Lung microvascular endothelial cell (primary cell): ENCODE data around the gene DHX57. TPM values are rescaled to one million over a fixed set of nuclear protein-coding genes. Genes with fewer than 3 reads are reported as not detected.
A peak's percentile ranks its signal among the peaks of the same experiment; 100 is the strongest.

Experiments used
- DNase-seq, 2 donors: peaks; one replicate each; pipeline versions ENCODE4 v3.0.0 to v3.0.0-alpha.2; 2010; ENCODE audit warnings: low read depth in 2 of 2
- total RNA-seq: library from RNA; depleted of rRNA; stranded (reverse); fragments of >200 nt; gene quantifications from 2 replicates; pipeline ENCODE4 v1.2.1, GENCODE V29; 2014

Gene DHX57, protein sequence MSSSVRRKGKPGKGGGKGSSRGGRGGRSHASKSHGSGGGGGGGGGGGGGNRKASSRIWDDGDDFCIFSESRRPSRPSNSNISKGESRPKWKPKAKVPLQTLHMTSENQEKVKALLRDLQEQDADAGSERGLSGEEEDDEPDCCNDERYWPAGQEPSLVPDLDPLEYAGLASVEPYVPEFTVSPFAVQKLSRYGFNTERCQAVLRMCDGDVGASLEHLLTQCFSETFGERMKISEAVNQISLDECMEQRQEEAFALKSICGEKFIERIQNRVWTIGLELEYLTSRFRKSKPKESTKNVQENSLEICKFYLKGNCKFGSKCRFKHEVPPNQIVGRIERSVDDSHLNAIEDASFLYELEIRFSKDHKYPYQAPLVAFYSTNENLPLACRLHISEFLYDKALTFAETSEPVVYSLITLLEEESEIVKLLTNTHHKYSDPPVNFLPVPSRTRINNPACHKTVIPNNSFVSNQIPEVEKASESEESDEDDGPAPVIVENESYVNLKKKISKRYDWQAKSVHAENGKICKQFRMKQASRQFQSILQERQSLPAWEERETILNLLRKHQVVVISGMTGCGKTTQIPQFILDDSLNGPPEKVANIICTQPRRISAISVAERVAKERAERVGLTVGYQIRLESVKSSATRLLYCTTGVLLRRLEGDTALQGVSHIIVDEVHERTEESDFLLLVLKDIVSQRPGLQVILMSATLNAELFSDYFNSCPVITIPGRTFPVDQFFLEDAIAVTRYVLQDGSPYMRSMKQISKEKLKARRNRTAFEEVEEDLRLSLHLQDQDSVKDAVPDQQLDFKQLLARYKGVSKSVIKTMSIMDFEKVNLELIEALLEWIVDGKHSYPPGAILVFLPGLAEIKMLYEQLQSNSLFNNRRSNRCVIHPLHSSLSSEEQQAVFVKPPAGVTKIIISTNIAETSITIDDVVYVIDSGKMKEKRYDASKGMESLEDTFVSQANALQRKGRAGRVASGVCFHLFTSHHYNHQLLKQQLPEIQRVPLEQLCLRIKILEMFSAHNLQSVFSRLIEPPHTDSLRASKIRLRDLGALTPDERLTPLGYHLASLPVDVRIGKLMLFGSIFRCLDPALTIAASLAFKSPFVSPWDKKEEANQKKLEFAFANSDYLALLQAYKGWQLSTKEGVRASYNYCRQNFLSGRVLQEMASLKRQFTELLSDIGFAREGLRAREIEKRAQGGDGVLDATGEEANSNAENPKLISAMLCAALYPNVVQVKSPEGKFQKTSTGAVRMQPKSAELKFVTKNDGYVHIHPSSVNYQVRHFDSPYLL (N-terminal part only)
- total RNA-seq = 9.1 and 10.9 TPM in 2 replicates

- DNase-seq = peak; percentile 84 to 86
Observed at GRCh38 chr2:38875576-38876367, at the start of gene DHX57, which contains the start of gene MORN2. Gene DHX57 (minus strand): TSS chr2:38875934. CDS start chr2:38868405, 7,529 bp downstream. Gene MORN2 (plus strand): TSS chr2:38875976.

DNA sequence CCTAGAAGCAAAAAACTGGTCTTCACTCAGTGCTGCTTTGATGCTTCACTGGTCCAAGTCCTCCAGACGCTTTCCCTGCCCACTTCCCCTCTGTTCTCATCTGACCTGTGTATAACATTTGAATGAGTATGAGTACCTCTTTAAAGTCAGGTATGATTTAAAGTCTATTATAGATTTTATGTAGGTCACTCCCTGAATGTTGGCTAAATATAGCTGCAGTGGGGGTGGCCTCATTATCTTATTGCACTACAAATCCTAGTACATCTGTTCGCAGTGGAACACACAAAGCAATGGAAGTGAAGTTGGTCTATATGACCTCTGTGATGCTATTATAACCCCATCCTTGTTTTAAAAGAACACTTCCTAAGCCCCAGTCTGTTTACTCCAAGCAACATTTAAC is 47.2 kb upstream of the DHX57 start:
- no peak for DNase-seq

DNA sequence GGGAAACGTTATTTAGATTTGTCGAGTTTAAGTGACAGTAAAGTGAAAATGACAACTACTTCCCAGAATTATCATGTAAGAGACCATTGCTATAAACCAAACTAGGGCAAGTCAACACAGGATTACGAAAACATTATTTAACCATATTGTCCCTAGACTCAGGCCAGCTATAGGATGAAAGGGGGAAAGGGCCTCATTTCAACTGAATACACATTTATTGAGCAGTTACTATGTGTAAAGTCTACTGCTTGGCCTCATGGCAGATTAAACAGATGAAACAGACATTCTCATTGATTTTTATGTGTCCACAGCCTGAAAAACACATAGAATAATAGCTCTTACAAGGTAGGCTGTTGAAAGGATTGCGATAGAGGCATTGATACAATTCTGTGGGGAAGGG is 46.7 kb upstream of the DHX57 start:
- no peak for DNase-seq

DNA sequence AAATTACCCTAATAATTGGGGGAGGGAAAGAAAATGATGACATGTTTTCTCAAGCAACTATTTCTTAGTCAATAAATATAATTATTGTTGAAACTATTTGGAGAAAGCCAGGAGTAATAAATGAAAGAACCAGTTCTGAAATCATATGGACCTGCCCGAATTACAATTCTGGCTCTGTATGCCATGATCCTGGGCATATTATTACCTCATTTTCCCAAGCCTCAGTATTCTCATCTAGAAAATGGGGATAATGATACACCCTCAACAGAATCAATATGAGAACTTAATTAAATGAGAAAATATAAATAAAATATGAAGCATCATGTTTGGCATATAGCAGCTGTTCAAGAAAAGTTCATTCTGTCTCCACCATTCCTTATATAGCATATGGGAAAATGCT is 36.9 kb upstream of the DHX57 start:
- no peak for DNase-seq

DNA sequence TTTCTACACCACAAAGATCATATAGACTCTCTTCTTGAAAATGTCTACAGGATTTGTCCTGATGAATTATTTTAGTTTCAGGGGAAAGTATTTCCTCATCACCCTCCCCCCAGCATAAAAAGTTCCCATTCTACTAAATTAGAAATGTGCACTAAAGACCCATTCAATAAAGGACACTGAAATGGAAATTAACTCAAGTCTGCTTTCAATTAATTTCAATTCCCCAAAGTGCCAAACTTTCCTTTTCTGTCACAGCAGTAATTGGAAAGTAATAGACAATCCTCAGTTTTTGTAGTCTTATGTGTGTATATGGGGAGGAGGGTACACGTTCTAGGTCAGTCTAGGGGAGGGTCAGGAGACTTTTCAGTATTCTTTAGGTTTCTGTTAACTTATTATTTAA is 35.5 kb upstream of the DHX57 start:
- no peak for DNase-seq

- no peak for DNase-seq
Observed at GRCh38 chr2:38909872-38910271, 34.1 kb upstream of the DHX57 start.

DNA sequence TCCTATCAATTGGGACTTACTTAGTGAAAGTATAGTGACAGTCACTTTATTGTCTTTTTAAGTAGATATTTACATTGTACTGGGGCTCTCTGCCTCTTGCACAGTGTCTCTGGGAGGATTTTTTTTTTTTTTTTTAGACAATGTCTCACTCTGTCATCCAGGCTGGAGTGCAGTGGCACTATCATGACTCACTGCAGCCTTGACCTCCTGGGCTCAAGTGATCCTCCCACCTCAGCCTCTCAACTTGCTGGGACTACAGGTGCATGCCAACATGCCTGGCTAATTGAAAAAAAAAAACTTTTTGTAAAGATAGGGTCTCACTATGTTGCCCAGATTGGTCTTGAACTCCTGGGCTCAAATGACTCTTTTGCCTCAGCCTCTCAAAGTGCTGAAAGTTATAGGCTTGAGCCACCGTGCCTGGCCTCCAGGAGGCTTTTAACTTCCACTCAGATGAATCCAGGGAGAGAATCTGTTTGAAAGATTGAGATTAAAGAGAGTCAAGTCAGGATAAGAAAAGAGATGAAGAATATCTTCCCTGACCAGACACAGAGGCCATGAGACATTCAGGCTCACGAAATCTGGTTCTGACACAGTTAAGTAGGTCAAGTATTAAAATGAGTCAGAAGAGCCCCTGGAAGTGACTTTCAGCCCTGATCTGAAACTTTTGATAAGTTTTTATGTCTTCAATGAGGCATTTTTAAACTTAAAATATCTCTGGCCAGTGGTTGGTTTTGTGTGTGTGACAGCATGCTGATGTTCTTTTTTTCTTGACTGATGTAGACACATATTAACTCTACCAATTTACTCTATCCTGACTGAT is 32.2 kb upstream of the DHX57 start:
- DNase-seq = no peak

GRCh38 chr2:38907242-38907641 is 31.5 kb upstream of the DHX57 start:
- DNase-seq = no peak

DNA sequence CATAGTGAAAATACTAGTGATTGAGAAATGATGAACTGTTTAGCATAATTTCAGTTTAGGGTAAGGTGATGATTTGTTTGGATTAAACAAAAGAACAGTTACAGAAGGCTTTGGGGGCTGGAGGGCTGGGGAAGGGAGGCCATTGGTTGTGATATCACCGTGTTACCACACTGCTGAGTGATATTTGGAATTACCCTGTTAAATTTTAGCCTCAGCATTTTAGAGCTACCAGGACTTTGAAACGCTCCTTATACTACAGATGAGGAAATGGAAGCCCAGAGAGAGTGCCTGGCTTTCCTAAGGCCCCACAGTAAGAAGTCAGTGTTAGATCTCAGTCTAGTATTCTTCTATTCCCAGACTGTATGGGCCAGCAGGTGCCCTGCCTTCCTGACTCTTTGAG is 29.5 kb upstream of the DHX57 start:
- no peak for DNase-seq

GRCh38 chr2:38900726-38901125 is 25.0 kb upstream of the DHX57 start:
- no peak for DNase-seq

DNA sequence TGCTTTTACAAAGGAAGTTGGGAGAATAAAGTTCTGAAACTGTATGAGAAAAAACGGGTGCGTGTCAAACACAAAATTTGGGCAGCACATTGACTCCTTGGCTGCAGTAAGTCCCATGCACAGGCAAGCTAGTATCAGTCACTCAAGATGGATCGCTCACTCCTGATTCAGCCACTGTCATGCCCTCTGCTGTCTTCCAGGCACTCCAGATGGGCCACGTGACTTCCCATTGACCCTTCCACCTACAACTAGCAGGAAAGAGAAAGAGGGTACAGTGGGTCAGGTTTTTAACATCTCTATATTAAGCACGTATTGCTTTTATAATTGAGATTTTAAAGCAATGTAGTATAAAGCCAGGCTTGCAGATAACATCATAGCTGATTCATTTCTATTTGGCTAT is 22.5 kb upstream of the DHX57 start:
- no peak for DNase-seq

DNA sequence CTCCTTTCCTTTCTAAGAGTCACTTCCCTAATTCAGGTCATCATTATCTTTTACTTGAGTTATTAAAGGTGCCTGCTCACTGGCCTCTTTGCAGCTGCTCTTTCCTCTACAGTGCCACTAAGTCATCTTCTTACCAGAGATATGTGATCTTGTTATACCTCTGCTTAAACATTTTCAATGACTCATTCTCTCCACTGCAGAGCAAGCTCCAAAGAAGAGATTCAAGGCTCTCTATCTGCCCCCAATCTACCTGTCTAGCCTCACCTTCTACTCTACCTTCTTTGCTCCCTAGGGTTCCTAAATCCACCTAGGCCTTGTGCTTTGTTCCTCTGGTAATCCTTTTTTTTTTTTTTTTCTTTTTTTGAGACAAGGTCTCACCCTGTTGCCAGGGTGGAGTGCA is 17.1 kb upstream of the DHX57 start:
- DNase-seq = no peak

DNA sequence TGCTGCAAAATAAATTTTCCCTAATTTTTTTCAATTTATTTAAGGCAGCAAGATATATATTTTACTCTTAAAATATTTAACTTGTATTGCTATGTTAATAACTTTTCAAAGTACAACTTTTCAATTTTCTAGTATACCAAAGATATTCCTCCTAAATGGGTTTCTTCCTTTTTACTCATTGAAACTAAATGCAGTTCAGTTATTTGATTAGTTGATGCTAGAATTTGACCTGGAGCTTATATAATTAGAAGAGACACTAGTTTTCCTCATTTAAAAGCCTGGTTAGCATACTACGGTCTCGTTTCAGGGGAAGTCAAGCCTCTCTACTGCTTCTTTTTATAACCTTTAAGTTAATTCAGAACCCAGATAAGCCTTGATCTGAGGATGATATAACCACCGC is 13.8 kb upstream of the DHX57 start, which contains the start of gene ARHGEF33:
ARHGEF33 (plus strand) TSS at position 301 of the 400 bp plus-strand sequence. CDS start 29,573 bp downstream, outside the sequence.
- no peak for DNase-seq

GRCh38 chr2:38889045-38889444 is 13.3 kb upstream of the DHX57 start:
- no peak for DNase-seq

DNA sequence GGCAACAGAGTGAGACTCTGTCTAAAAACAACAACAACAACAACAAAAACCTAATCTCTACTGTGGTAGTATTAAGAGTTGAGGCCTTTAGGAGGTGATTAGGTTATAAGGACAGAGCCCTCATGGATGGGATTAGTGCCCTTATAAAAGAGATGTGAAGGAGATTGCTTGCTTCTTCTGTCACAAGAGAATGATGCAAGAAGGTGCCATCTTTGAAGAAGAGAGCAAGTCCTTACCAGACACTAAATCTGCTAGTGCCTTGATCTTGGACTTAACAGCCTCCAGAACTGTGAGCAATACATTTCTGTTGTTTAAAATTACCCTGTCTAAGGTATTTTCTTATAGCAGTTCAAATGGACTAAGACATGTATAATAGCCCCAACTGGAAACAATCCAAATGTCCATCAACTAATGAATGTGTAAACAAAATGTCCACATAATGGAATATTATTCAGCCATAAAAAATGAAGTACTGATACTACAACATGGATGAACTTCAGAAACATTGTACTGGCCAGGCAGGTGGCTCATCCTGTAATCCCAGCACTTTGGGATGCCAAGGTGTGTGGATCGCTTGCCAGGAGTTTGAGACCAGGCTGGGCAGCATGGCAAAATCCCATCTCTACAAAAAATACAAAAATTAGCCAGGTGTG is 12.3 kb upstream of the DHX57 start:
- no peak for DNase-seq

- DNase-seq = no peak
Observed at GRCh38 chr2:38887347-38887746, 11.6 kb upstream of the DHX57 start.

DNA sequence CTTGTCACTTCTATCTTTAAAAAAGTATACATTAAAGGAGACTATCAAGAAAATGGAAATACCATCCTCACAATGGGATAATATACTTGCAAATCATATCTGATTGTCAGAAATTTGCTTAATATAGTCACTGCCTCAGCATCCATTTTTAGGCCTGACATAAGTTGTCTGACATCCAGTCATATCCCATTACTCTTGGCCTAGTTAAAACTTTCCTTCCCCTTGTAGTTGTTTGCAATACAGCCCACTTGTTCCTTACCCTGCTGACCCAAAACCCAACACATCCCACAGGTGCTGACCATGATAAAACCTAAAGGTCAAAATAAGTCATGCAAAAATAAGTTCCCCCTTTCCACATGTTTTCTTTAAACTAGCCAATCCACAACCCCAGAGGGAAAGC is 10.3 kb upstream of the DHX57 start:
- no peak for DNase-seq

DNA sequence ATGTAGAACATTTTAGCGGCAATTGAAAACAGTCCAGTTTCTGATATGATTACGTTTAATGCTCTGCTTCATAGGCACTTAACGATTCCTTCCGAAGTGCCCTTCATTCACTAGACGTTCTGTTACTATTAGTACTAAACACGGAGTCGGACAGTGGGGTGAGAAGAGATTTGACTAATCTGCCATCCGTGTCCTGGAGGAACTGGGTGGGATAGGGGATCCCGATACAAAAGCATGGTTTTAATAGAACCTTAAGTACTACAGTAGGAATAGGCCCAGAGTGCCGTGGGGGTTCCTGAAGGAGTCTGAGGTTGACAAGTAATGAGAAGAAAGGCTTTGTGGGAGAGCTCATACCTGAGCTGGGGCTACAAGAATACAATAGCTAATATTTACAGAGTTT is 673 bp upstream of the DHX57 start:
- DNase-seq = peak in 1 of 2 donors; percentile 0

- no peak for DNase-seq
Observed at GRCh38 chr2:38875227-38875575, 533 bp downstream of the DHX57 start.
